SK-N-SH (cell line): ENCODE data around the gene PRRC2A.

Source experiments
- FOSL2 ChIP-seq: IDR thresholded peaks from 2 replicates; pipeline ENCODE4 v1.4.0; 2012; ENCODE audit warnings: low read depth, mild to moderate bottlenecking, moderate library complexity, borderline replicate concordance
- GABPA ChIP-seq: IDR thresholded peaks from 2 replicates; pipeline ENCODE4 v1.4.0; 2012; ENCODE audit warnings: low read depth, mild to moderate bottlenecking
- MEF2A ChIP-seq: IDR thresholded peaks from 2 replicates; pipeline ENCODE4 v1.4.0; 2012; ENCODE audit warnings: low read depth, borderline replicate concordance
- POLR2AphosphoS5 ChIP-seq: IDR thresholded peaks from 2 replicates; pipeline ENCODE4 v1.6.1; 2012; ENCODE audit warnings: low read depth, low read length
- RCOR1 ChIP-seq: fragments of 150-350 bp; IDR thresholded peaks from 2 replicates; pipeline ENCODE4 v1.6.1; 2017; ENCODE audit warnings: antibody characterized with exemption, low read length
- RFX5 ChIP-seq: IDR thresholded peaks from 2 replicates; pipeline ENCODE4 v1.6.1; 2012; ENCODE audit warnings: mild to moderate bottlenecking, improper control_type of control experiment, low read length
- SIN3A ChIP-seq: IDR thresholded peaks from 2 replicates; pipeline ENCODE4 v1.6.1; 2012; ENCODE audit warnings: low read depth, mild to moderate bottlenecking, low read length, moderate library complexity, borderline replicate concordance
- TAF1 ChIP-seq: IDR thresholded peaks from 2 replicates; pipeline ENCODE4 v1.6.1; 2012; ENCODE audit warnings: low read depth, mild to moderate bottlenecking, low read length, moderate library complexity, borderline replicate concordance
- TF ChIP-seq, protein P1 (sequence below): fragments of 200-600 bp; sonication (generic); IDR thresholded peaks from 2 replicates; pipeline ENCODE4 v1.6.1; 2017; ENCODE audit warnings: antibody characterized with exemption, mild to moderate bottlenecking, moderate library complexity
- TF ChIP-seq, protein P2 (sequence below): IDR thresholded peaks from 2 replicates; pipeline ENCODE4 v1.6.1; 2012; ENCODE audit warnings: mild to moderate bottlenecking, low read depth, low read length, moderate library complexity

DNA sequence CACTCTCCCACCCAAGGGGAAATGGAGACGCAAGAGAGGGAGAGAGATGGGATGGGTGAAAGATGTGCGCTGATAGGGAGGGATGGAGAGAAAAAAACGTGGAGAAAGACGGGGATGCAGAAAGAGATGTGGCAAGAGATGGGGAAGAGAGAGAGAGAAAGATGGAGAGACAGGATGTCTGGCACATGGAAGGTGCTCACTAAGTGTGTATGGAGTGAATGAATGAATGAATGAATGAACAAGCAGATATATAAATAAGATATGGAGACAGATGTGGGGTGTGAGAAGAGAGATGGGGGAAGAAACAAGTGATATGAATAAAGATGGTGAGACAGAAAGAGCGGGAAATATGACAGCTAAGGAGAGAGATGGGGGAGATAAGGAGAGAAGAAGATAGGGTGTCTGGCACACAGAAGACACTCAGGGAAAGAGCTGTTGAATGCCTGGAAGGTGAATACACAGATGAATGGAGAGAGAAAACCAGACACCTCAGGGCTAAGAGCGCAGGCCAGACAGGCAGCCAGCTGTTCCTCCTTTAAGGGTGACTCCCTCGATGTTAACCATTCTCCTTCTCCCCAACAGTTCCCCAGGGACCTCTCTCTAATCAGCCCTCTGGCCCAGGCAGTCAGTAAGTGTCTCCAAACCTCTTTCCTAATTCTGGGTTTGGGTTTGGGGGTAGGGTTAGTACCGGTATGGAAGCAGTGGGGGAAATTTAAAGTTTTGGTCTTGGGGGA, 44.4 kb upstream of the PRRC2A start:
- TF ChIP-seq GABPA (no peak), TAF1 (no peak), RCOR1 (no peak), RFX5 (no peak), FOSL2 (no peak), POLR2AphosphoS5 (no peak), MEF2A (no peak), SIN3A (no peak)
- TF ChIP-seq, protein P1, sequence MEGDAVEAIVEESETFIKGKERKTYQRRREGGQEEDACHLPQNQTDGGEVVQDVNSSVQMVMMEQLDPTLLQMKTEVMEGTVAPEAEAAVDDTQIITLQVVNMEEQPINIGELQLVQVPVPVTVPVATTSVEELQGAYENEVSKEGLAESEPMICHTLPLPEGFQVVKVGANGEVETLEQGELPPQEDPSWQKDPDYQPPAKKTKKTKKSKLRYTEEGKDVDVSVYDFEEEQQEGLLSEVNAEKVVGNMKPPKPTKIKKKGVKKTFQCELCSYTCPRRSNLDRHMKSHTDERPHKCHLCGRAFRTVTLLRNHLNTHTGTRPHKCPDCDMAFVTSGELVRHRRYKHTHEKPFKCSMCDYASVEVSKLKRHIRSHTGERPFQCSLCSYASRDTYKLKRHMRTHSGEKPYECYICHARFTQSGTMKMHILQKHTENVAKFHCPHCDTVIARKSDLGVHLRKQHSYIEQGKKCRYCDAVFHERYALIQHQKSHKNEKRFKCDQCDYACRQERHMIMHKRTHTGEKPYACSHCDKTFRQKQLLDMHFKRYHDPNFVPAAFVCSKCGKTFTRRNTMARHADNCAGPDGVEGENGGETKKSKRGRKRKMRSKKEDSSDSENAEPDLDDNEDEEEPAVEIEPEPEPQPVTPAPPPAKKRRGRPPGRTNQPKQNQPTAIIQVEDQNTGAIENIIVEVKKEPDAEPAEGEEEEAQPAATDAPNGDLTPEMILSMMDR: no peak
- TF ChIP-seq, protein P2, sequence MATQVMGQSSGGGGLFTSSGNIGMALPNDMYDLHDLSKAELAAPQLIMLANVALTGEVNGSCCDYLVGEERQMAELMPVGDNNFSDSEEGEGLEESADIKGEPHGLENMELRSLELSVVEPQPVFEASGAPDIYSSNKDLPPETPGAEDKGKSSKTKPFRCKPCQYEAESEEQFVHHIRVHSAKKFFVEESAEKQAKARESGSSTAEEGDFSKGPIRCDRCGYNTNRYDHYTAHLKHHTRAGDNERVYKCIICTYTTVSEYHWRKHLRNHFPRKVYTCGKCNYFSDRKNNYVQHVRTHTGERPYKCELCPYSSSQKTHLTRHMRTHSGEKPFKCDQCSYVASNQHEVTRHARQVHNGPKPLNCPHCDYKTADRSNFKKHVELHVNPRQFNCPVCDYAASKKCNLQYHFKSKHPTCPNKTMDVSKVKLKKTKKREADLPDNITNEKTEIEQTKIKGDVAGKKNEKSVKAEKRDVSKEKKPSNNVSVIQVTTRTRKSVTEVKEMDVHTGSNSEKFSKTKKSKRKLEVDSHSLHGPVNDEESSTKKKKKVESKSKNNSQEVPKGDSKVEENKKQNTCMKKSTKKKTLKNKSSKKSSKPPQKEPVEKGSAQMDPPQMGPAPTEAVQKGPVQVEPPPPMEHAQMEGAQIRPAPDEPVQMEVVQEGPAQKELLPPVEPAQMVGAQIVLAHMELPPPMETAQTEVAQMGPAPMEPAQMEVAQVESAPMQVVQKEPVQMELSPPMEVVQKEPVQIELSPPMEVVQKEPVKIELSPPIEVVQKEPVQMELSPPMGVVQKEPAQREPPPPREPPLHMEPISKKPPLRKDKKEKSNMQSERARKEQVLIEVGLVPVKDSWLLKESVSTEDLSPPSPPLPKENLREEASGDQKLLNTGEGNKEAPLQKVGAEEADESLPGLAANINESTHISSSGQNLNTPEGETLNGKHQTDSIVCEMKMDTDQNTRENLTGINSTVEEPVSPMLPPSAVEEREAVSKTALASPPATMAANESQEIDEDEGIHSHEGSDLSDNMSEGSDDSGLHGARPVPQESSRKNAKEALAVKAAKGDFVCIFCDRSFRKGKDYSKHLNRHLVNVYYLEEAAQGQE: no peak
